Measurements from ENCODE around the gene NECTIN1.

Gene NECTIN1

GRCh38 chr11:119663279-119663678 lies 65.7 kb downstream of the NECTIN1 start:
- DNase-seq (ENCODE audit: low read depth): no peak
- no peak for TF ChIP-seq CTCF (IDR thresholded peaks at IDR 0.05; ENCODE audit: insufficient read depth, low read depth, low read length, missing control alignments)
- H3K4me3 ChIP-seq (ENCODE audit: low read depth, low read length): no peak overlapping the region

GRCh38 chr11:119661226-119661625 lies 67.8 kb downstream of the NECTIN1 start:
- TF ChIP-seq CTCF (IDR thresholded peaks at IDR 0.05; ENCODE audit: insufficient read depth, low read depth, low read length, missing control alignments): no peak
- no peak for DNase-seq (ENCODE audit: low read depth)
- H3K4me3 ChIP-seq (ENCODE audit: low read depth, low read length): no peak overlapping the region

- DNase-seq (ENCODE audit: low read depth): no peak
- no peak overlapping the region for H3K4me3 ChIP-seq (ENCODE audit: low read depth, low read length)
- no peak for TF ChIP-seq CTCF (IDR thresholded peaks at IDR 0.05; ENCODE audit: insufficient read depth, low read depth, low read length, missing control alignments)
These were observed 68.9 kb downstream of the NECTIN1 start for GRCh38 chr11:119659971-119660723.

- DNase-seq (ENCODE audit: low read depth): no peak
These were observed 75.9 kb downstream of the NECTIN1 start for GRCh38 chr11:119652907-119653659.

GRCh38 chr11:119651802-119652584 lies 77.0 kb downstream of the NECTIN1 start:
- TF ChIP-seq CTCF (IDR thresholded peaks at IDR 0.05; ENCODE audit: insufficient read depth, low read depth, low read length, missing control alignments): no peak
- no peak overlapping the region for H3K4me3 ChIP-seq (ENCODE audit: low read depth, low read length)
- DNase-seq (ENCODE audit: low read depth): no peak

More at GRCh38 chr11:119652907-119653659, 75.9 kb downstream of the NECTIN1 start:
- no peak overlapping the region for H3K4me3 ChIP-seq (ENCODE audit: low read depth, low read length)
- TF ChIP-seq CTCF (IDR thresholded peaks at IDR 0.05; ENCODE audit: insufficient read depth, low read depth, low read length, missing control alignments): no peak

- DNase-seq (ENCODE audit: low read depth): no peak
- no peak for TF ChIP-seq CTCF (IDR thresholded peaks at IDR 0.05; ENCODE audit: insufficient read depth, low read depth, low read length, missing control alignments)
These were observed 78.7 kb downstream of the NECTIN1 start for GRCh38 chr11:119650251-119650650.

More at GRCh38 chr11:119650251-119650650, 78.7 kb downstream of the NECTIN1 start:
- H3K4me3 ChIP-seq (ENCODE audit: low read depth, low read length): no peak overlapping the region

All from GM12865 (cell line).